ENCODE measurements around the gene UBAC2. TPM values are rescaled to one million over a fixed set of nuclear protein-coding genes. Genes with fewer than 3 reads are reported as not detected.

Gene UBAC2
- polyA plus RNA-seq, 1 experiment = 71.4 TPM

DNA sequence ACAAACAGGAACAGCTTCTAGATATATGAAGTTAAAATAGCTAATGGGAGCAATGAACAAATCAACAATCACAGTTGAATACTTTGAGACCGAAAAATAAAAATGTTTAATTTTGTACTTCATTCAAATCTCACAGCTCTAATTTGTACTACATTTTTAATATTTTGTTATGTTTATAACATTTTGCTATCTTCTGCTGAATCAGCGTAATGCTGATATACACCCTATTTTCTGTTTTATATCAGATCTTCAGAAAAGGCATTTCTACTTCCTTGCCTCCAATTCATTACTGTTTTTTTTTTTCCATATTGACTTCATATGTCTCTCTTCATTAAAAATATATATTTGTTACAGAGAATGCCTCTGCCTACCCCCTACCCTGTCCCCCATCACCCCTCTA, 134.4 kb downstream of the UBAC2 start:
- CTCF ChIA-PET = interaction anchor here (0.6 to 1.8 kb wide), 3 partner anchors 66 to 235 kb away, joined by 3 to 7 read pairs (median 3); no protein-coding TSS in a partner anchor
- TF ChIP-seq, protein P1, sequence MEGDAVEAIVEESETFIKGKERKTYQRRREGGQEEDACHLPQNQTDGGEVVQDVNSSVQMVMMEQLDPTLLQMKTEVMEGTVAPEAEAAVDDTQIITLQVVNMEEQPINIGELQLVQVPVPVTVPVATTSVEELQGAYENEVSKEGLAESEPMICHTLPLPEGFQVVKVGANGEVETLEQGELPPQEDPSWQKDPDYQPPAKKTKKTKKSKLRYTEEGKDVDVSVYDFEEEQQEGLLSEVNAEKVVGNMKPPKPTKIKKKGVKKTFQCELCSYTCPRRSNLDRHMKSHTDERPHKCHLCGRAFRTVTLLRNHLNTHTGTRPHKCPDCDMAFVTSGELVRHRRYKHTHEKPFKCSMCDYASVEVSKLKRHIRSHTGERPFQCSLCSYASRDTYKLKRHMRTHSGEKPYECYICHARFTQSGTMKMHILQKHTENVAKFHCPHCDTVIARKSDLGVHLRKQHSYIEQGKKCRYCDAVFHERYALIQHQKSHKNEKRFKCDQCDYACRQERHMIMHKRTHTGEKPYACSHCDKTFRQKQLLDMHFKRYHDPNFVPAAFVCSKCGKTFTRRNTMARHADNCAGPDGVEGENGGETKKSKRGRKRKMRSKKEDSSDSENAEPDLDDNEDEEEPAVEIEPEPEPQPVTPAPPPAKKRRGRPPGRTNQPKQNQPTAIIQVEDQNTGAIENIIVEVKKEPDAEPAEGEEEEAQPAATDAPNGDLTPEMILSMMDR (IDR thresholded peaks at IDR 0.05; ENCODE audit: low read depth, low read length) = no peak
- POLR2A ChIA-PET = no interaction called here
- no peak overlapping the region for H3K4me3 ChIP-seq (ENCODE audit: low read depth, low read length)
- H3K9me3 ChIP-seq (ENCODE audit: control insufficient read depth, insufficient read depth, low read length) = no peaks in the 10 kb centered on the region; the same call in 1 of the 2 replicates
- DNase-seq (ENCODE audit: low read depth, low spot score) = no peak
- H3K27me3 ChIP-seq (ENCODE audit: control insufficient read depth, insufficient read depth, low read length) = no peaks in the 10 kb centered on the region
- H3K27ac ChIP-seq (ENCODE audit: low read depth, low read length) = no peak overlapping the region

DNA sequence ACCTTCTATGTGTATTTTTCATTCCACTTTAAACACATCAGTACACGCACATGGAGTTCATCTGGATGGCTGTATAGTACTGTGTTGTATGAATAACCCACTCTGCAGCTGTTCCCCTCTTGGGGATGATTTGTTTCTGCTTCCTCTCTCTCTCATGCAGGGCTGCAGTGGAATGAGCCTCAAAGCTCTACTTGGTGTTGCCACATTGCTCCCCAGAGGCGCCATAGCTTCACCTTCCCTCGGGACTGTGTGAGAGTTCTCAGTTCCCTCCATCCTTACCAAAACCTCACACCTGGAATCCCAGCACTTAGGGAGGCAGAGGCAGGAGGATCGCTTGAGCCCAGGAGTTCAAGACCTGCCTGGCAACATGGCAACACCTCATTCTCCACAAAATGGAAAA, 134.9 kb downstream of the UBAC2 start:
- ChIA-PET POLR2A (interaction anchor here (0.6 kb wide), 1 partner anchor 67 kb away, joined by 6 read pairs; no protein-coding TSS in a partner anchor), CTCF (interaction anchor here (0.7 to 1.8 kb wide), 4 partner anchors 17 to 101 kb away, joined by 3 to 7 read pairs (median 4); no protein-coding TSS in a partner anchor)
- no peaks in the 10 kb centered on the region for H3K27me3 ChIP-seq (ENCODE audit: control insufficient read depth, insufficient read depth, low read length)
- H3K9me3 ChIP-seq (ENCODE audit: control insufficient read depth, insufficient read depth, low read length) = no peaks in the 10 kb centered on the region; the same call in 1 of the 2 replicates
- H3K27ac ChIP-seq (ENCODE audit: low read depth, low read length) = no peak overlapping the region
- TF ChIP-seq, protein P1 (IDR thresholded peaks at IDR 0.05; ENCODE audit: low read depth, low read length) = no peak
- H3K4me3 ChIP-seq (ENCODE audit: low read depth, low read length) = no peak overlapping the region
- no peak for DNase-seq (ENCODE audit: low read depth, low spot score)

DNA sequence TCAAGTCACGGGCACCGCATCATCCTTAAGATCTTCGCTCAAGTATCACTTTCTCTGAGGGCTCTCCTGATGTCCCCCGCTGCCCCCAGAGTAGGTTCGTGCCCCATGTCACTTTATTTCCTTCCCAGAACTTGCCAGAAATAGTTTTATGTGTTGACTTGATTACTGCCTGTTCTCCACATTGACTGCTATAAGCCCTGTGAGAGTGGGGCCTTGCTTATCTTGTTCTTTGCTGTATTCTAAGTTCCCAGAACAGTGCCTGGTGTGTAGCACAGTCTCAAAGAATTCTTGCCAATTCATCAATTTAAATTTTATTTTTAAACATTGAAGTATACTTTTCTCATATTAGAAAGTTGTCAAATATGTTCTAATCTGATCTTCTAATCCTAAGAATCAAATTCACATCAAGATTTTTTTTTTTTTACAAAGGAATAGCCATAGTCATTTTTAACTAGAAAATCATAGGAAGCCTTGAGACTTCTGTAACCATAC, 138.6 kb downstream of the UBAC2 start:
- H3K27ac ChIP-seq (ENCODE audit: low read depth, low read length) = no peak overlapping the region
- no peaks in the 10 kb centered on the region for H3K27me3 ChIP-seq (ENCODE audit: control insufficient read depth, insufficient read depth, low read length)
- no peaks in the 10 kb centered on the region for H3K9me3 ChIP-seq (ENCODE audit: control insufficient read depth, insufficient read depth, low read length)
- H3K4me3 ChIP-seq (ENCODE audit: low read depth, low read length) = no peak overlapping the region
- POLR2A ChIA-PET = no interaction called here
- TF ChIP-seq, protein P1 (IDR thresholded peaks at IDR 0.05; ENCODE audit: low read depth, low read length) = no peak
- CTCF ChIA-PET = interaction anchor here (0.6 to 2.9 kb wide), 3 partner anchors 97 to 328 kb away, joined by 8 to 9 read pairs (median 9); no protein-coding TSS in a partner anchor
- no peak for DNase-seq (ENCODE audit: low read depth, low spot score)

DNA sequence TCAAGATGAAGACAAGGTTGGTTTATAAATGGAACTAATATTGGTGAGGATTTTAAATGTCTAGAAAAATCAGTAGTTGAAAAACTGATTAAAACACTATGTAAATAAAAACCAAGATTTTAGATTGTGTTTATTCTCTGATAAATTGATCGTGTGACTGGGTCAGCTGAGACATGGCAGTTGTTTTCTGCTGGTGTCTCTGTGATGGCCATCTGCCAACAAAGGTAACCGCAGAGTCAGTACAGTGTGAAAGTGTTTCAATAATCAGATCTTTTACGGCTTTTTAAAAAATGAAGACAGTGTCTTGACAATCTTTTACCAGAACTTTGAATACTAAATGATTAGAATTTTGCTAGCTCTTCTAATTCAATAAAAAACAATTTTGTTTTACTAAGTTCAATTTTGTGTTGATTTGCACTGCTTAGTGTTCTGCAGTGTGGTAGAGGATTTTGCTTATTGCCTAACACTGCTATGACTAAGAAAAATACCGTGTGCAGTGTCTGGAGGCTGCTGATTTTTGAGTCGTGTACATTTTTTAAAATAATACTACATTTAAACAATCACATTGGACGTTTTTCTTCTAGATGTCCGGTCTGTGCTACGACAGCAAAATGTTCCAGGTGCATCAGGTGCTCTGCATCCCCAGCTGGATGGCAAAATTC, 139.2 kb downstream of the UBAC2 start:
- Histone ChIP-seq H3K27ac (ENCODE audit: low read depth, low read length) (no peak overlapping the region), H3K4me3 (ENCODE audit: low read depth, low read length) (no peak overlapping the region), H3K9me3 (ENCODE audit: control insufficient read depth, insufficient read depth, low read length) (no peaks in the 10 kb centered on the region), H3K27me3 (ENCODE audit: control insufficient read depth, insufficient read depth, low read length) (no peaks in the 10 kb centered on the region)
- CTCF ChIA-PET = interaction anchor here (0.6 to 2.9 kb wide), 2 partner anchors 97 to 327 kb away, joined by 8 to 9 read pairs; no protein-coding TSS in a partner anchor
- DNase-seq (ENCODE audit: low read depth, low spot score) = no peak
- TF ChIP-seq, protein P1 (IDR thresholded peaks at IDR 0.05; ENCODE audit: low read depth, low read length) = no peak
- POLR2A ChIA-PET = interaction anchor here (0.6 kb wide), 1 partner anchor 31 kb away, joined by 5 read pairs; no protein-coding TSS in a partner anchor

DNA sequence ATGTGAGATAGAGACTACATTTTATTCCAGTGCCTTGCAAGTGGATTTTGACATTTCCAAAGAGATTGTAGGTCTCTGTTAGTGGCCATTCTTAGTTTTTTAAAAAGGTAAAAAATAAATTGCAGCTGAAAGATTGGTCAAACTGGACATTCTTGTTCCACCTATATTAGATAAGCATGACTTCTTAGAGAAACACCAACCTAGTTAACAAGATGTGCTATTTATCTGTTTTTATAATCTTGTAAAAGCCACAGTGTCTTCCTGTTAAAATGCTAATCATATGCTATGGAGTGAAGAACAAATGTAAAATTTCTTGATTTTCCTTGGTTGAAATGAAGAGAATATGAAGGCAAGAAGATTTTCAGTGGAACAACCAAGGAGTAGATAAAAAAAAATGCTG, 140.0 kb downstream of the UBAC2 start:
- POLR2A ChIA-PET = no interaction called here
- no peak for DNase-seq (ENCODE audit: low read depth, low spot score)
- CTCF ChIA-PET = interaction anchor here (2.9 kb wide), 1 partner anchor 96 kb away, joined by 9 read pairs; no protein-coding TSS in a partner anchor
- TF ChIP-seq, protein P1 (IDR thresholded peaks at IDR 0.05; ENCODE audit: low read depth, low read length) = no peak
- Histone ChIP-seq H3K9me3 (ENCODE audit: control insufficient read depth, insufficient read depth, low read length) (no peaks in the 10 kb centered on the region), H3K4me3 (ENCODE audit: low read depth, low read length) (no peak overlapping the region), H3K27ac (ENCODE audit: low read depth, low read length) (no peak overlapping the region), H3K27me3 (ENCODE audit: control insufficient read depth, insufficient read depth, low read length) (no peaks in the 10 kb centered on the region)

All from AG04450 (cell line).